NCI-H774 (cell line): ENCODE data around the gene LUZP1.

Source experiments
- DNase-seq: peaks from one replicate; lab custom pipeline; 2025; lab: John Stamatoyannopoulos, UW

Gene LUZP1

GRCh38 chr1:23152966-23153684 lies 15.5 kb downstream of the LUZP1 start:
- no peak for DNase-seq

- DNase-seq, result no peak
These were observed 17.9 kb downstream of the LUZP1 start for GRCh38 chr1:23150742-23151141.

- DNase-seq, result no peak
These were observed 18.5 kb downstream of the LUZP1 start for GRCh38 chr1:23150125-23150524.

GRCh38 chr1:23149114-23149513 lies 19.5 kb downstream of the LUZP1 start:
- no peak for DNase-seq

GRCh38 chr1:23148084-23148483 lies 20.6 kb downstream of the LUZP1 start:
- DNase-seq, result no peak

- DNase-seq, result no peak
These were observed 27.6 kb downstream of the LUZP1 start for GRCh38 chr1:23140940-23141596.

- no peak for DNase-seq
These were observed 33.4 kb downstream of the LUZP1 start for GRCh38 chr1:23135268-23135667.

GRCh38 chr1:23134055-23134454 lies 34.6 kb downstream of the LUZP1 start:
- no peak for DNase-seq

- DNase-seq, result no peak
These were observed 35.1 kb downstream of the LUZP1 start for GRCh38 chr1:23133587-23133986.

- DNase-seq, result no peak
These were observed 36.6 kb downstream of the LUZP1 start for GRCh38 chr1:23132033-23132432.

GRCh38 chr1:23129846-23130245 lies 38.8 kb downstream of the LUZP1 start:
- no peak for DNase-seq

- no peak for DNase-seq
These were observed 41.9 kb downstream of the LUZP1 start for GRCh38 chr1:23126801-23127200.

- DNase-seq, result no peak
These were observed 42.5 kb downstream of the LUZP1 start for GRCh38 chr1:23126200-23126599.

- DNase-seq, result no peak
These were observed 43.2 kb downstream of the LUZP1 start for GRCh38 chr1:23125489-23125888.

- DNase-seq, result no peak
These were observed 44.2 kb downstream of the LUZP1 start for GRCh38 chr1:23124259-23125026.

- DNase-seq, result no peak
These were observed 45.1 kb downstream of the LUZP1 start for GRCh38 chr1:23123528-23123927.

GRCh38 chr1:23122796-23123195 lies 45.9 kb downstream of the LUZP1 start:
- DNase-seq, result no peak

GRCh38 chr1:23122023-23122748 lies 46.5 kb downstream of the LUZP1 start:
- DNase-seq, result no peak

- DNase-seq, result no peak
These were observed 48.3 kb downstream of the LUZP1 start for GRCh38 chr1:23120383-23120782.

- DNase-seq, result no peak
These were observed 49.5 kb downstream of the LUZP1 start for GRCh38 chr1:23118957-23119792.

- DNase-seq, result no peak
These were observed 50.2 kb downstream of the LUZP1 start for GRCh38 chr1:23118407-23118806.
